ENCODE measurements around the gene TPRN.

Gene TPRN

GRCh38 chr9:137198902-137199283 is 1.6 kb downstream of the TPRN start:
- H3F3A ChIP-seq (ENCODE audit: insufficient read depth, low read length) = no peaks in the 10 kb centered on the region
- no peak overlapping the region for H3K9ac ChIP-seq (ENCODE audit: low read length)
- no peaks in the 10 kb centered on the region for H3K79me2 ChIP-seq (ENCODE audit: insufficient read depth, low read length)
- H3K4me3 ChIP-seq (ENCODE audit: low read depth, low read length, poor library complexity, severe bottlenecking) = no peak overlapping the region
- H3K9me2 ChIP-seq (ENCODE audit: low read depth, low read length) = no peaks in the 10 kb centered on the region
- peaks cover 13% of the 10 kb centered on the region for H3K27me3 ChIP-seq (ENCODE audit: insufficient read depth, low read length)
- no peak overlapping the region for H2AFZ ChIP-seq (ENCODE audit: low read length)
- H3K4me1 ChIP-seq (ENCODE audit: insufficient read depth, low read length, severe bottlenecking) = peaks cover 35% of the 10 kb centered on the region
- H3K36me3 ChIP-seq (ENCODE audit: insufficient read depth, low read length) = no peaks in the 10 kb centered on the region; the same call in 1 of the 2 replicates
- H3K4me2 ChIP-seq (ENCODE audit: low read length) = no peak overlapping the region
- no peak for TF ChIP-seq EZH2 (IDR thresholded peaks at IDR 0.05; ENCODE audit: borderline replicate concordance, low read length)
- no peak for TF ChIP-seq CTCF (IDR thresholded peaks at IDR 0.05; ENCODE audit: low read length)
- H4K20me1 ChIP-seq (ENCODE audit: insufficient read depth, low read length) = no peaks in the 10 kb centered on the region
- no peak overlapping the region for H3K27ac ChIP-seq (ENCODE audit: low read depth, low read length, poor library complexity, severe bottlenecking)
- no peaks in the 10 kb centered on the region for H3K9me3 ChIP-seq (ENCODE audit: low read length)

GRCh38 chr9:137198051-137198901 is 2.3 kb downstream of the TPRN start:
- no peaks in the 10 kb centered on the region for H3K36me3 ChIP-seq (ENCODE audit: insufficient read depth, low read length)
- H3K9me2 ChIP-seq (ENCODE audit: low read depth, low read length) = no peaks in the 10 kb centered on the region
- no peak overlapping the region for H2AFZ ChIP-seq (ENCODE audit: low read length)
- TF ChIP-seq CTCF (IDR thresholded peaks at IDR 0.05; ENCODE audit: low read length) (no peak), EZH2 (IDR thresholded peaks at IDR 0.05; ENCODE audit: borderline replicate concordance, low read length) (no peak)
- no peak overlapping the region for H3K4me3 ChIP-seq (ENCODE audit: low read depth, low read length, poor library complexity, severe bottlenecking)
- no peak overlapping the region for H3K9ac ChIP-seq (ENCODE audit: low read length)
- H3F3A ChIP-seq (ENCODE audit: insufficient read depth, low read length) = no peaks in the 10 kb centered on the region
- no peaks in the 10 kb centered on the region for H3K79me2 ChIP-seq (ENCODE audit: insufficient read depth, low read length)
- no peaks in the 10 kb centered on the region for H4K20me1 ChIP-seq (ENCODE audit: insufficient read depth, low read length)
- no peak overlapping the region for H3K4me2 ChIP-seq (ENCODE audit: low read length)
- H3K9me3 ChIP-seq (ENCODE audit: low read length) = no peaks in the 10 kb centered on the region
- peaks cover 28% of the 10 kb centered on the region for H3K4me1 ChIP-seq (ENCODE audit: insufficient read depth, low read length, severe bottlenecking)
- H3K27me3 ChIP-seq (ENCODE audit: insufficient read depth, low read length) = peaks cover 13% of the 10 kb centered on the region
- H3K27ac ChIP-seq (ENCODE audit: low read depth, low read length, poor library complexity, severe bottlenecking) = no peak overlapping the region

- TF ChIP-seq CTCF (IDR thresholded peaks at IDR 0.05; ENCODE audit: low read length) = no peak
- no peak for TF ChIP-seq EZH2 (IDR thresholded peaks at IDR 0.05; ENCODE audit: borderline replicate concordance, low read length)
- H4K20me1 ChIP-seq (ENCODE audit: insufficient read depth, low read length) = no peaks in the 10 kb centered on the region
- H2AFZ ChIP-seq (ENCODE audit: low read length) = no peak overlapping the region
- no peak overlapping the region for H3K4me2 ChIP-seq (ENCODE audit: low read length)
- no peak overlapping the region for H3K9ac ChIP-seq (ENCODE audit: low read length)
- H3K79me2 ChIP-seq (ENCODE audit: insufficient read depth, low read length) = no peaks in the 10 kb centered on the region
- peaks cover 13% of the 10 kb centered on the region for H3K27me3 ChIP-seq (ENCODE audit: insufficient read depth, low read length)
- no peak overlapping the region for H3K4me3 ChIP-seq (ENCODE audit: low read depth, low read length, poor library complexity, severe bottlenecking)
- no peaks in the 10 kb centered on the region for H3K9me2 ChIP-seq (ENCODE audit: low read depth, low read length)
- peaks cover 2% of the 10 kb centered on the region; the same call in 1 of the 2 replicates for H3K36me3 ChIP-seq (ENCODE audit: insufficient read depth, low read length)
- H3K27ac ChIP-seq (ENCODE audit: low read depth, low read length, poor library complexity, severe bottlenecking) = no peak overlapping the region
- peaks cover 6% of the 10 kb centered on the region for H3K4me1 ChIP-seq (ENCODE audit: insufficient read depth, low read length, severe bottlenecking)
- no peaks in the 10 kb centered on the region for H3K9me3 ChIP-seq (ENCODE audit: low read length)
- H3F3A ChIP-seq (ENCODE audit: insufficient read depth, low read length) = no peaks in the 10 kb centered on the region
Observed at GRCh38 chr9:137195525-137196220, 4.9 kb downstream of the TPRN start.

Measured in OCI-LY1 (cell line).